GM12864 (cell line): ENCODE results near the gene GNPDA2.
"Not testable (repeated sequence)": the region's sequence is repeated elsewhere in the genome, so short reads cannot be mapped to it uniquely, and the experiment has no call there.

Experiments used
- DNase-seq: peaks from one replicate; pipeline ENCODE4 v3.0.0-alpha.2; 2011; ENCODE audit warnings: low read depth
- H3K4me3 ChIP-seq: 2 replicates; pipeline ENCODE4 v1.5.1; 2011; ENCODE audit warnings: mild to moderate bottlenecking, low read depth, low read length, control low read depth
- CTCF ChIP-seq: IDR thresholded peaks from 2 replicates; pipeline ENCODE4 v1.5.1; 2011; ENCODE audit warnings: low read depth, mild to moderate bottlenecking, moderate library complexity, low read length, control low read depth, inconsistent platforms; ENCODE audit errors: missing control alignments

The GNPDA2 gene

GRCh38 chr4:44760142-44760898 lies 34.0 kb upstream of the GNPDA2 start:
- TF ChIP-seq CTCF, result peak; percentile 31
- no peak overlapping the region for H3K4me3 ChIP-seq
- DNase-seq, result no peak

GRCh38 chr4:44756559-44756958 lies 30.2 kb upstream of the GNPDA2 start:
- no peak for DNase-seq
- TF ChIP-seq CTCF, result no peak
- H3K4me3 ChIP-seq, result no peak overlapping the region

DNA sequence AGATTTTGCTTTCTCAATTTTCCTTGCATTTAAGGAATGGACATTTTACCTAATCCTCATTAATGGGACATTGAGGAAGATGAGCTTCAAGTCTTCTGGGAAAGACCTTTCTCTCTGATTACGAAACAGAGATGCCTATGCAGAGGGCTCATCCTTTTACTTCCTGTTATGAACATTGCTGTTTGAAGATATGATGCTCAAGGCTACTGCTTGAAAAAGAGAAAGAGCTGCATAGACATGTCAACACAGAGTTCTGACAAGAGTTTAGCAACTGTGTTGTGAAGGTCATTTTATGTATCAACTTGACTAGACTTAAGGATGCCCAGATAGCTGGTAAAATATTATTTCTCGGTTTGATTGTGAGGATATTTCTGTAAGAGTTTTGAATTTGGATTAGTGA lies 13.8 kb upstream of the GNPDA2 start:
- DNase-seq, result no peak
- H3K4me3 ChIP-seq, result no peak overlapping the region
- no peak for TF ChIP-seq CTCF

DNA sequence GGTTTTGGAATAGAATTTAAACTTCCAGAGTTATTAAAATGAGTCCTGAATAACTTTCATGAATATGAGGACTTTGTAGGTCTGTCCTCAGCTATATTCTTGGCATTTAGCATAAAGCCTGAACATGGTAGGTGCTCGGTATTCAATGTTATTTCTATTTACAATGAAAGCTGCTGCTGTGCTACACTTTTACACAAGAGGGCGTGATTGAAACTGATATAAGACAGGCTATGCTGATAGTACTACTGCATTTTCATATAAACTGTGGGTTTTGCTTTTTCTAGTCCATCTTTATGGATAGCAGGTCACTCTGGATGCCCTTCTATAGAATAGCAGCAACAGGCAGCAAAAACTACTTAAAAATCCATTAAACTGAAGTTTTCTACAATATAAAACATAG lies 12.3 kb upstream of the GNPDA2 start:
- no peak for DNase-seq
- no peak overlapping the region for H3K4me3 ChIP-seq
- TF ChIP-seq CTCF, result no peak

DNA sequence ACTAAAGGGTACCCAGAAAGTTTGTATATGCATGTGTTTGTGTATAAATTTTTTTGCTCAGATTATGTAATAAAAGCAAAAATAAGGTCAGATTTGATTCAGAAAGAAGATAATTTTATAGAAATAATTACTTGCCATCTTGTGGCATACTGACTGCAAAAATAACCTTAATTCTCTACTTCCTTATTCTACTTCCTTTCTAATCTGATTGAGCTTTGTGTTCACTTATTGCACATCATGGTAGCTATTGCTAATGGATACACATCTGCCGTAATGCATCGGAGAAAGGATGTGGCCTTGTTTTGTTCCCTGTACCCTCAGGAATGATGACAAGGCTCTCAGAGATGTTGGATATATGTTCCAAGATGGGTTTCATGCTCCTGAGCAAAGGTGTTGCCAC lies 10.5 kb upstream of the GNPDA2 start:
- H3K4me3 ChIP-seq, result no peak overlapping the region
- no peak for DNase-seq
- no peak for TF ChIP-seq CTCF

DNA sequence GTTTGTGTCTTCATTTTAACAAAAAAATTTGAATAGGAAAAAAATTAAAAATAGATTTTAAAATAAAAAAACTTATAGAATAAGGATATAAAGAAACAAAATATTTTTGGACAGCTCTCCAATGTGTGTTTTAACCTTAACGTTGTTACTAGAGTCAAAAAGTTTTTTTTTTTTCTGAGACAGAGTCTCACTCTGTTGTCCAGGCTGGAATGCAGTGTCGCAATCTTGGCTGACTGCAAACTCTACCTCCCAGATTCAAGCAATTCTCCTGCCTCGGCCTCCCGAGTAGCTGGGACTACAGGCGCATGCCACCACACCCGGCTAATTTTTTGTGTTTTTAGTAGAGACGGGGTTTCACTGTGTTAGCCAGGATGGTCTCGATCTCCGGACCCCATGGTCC lies 2.3 kb upstream of the GNPDA2 start:
- DNase-seq, H3K4me3 ChIP-seq: not testable (repeated sequence)

DNA sequence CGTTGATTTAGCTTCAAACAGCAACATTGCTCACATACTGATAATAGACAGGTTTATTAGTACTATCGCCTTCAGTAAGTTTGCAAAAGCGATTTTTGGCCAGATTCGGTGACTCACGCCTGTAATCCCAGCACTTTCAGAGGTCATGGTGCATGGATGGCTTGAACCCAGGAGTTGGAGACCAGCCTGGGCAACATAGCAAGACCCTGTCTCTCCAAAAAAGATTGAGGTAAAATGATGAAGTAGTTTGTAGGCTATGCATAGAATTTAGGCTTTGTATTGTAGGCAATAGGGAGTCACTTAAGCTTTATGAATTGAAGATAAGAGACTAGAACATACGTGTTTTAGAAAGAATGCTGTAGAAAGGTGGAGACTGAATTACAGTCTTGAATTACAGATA lies 1.1 kb upstream of the GNPDA2 start:
- no peak for DNase-seq
- no peak for TF ChIP-seq CTCF
- no peak overlapping the region for H3K4me3 ChIP-seq

DNA sequence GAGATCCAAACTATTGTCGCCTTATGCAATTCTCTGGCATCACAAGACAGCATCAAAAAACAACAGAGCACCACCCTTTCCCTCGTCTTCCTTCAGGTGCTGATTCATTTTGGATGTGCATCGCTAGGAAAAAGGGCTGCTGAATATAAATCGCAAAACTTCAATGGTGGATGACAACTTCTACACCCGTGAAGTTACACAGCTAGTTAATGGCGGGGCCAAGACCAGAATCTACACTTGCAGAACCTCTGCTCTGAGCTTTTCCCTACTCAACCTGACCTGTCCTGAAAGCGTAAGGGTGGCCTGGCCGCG lies 674 bp downstream of the GNPDA2 start:
- H3K4me3 ChIP-seq, result peak overlapping the region; percentile 66
- DNase-seq, result peak; percentile 3
- no peak for TF ChIP-seq CTCF
